NCI-H748 (cell line): ENCODE results near the gene CAPZA3.
"Not testable (repeated sequence)": the region's sequence is repeated elsewhere in the genome, so short reads cannot be mapped to it uniquely, and the experiment has no call there.

ENCODE experiments used
- DNase-seq: peaks from one replicate; lab custom pipeline; 2025; ENCODE audit not compliant: unreplicated experiment; lab: John Stamatoyannopoulos, UW

Gene CAPZA3

GRCh38 chr12:18753481-18754123, 15.7 kb downstream of the CAPZA3 start:
- peak; percentile 9 for DNase-seq

DNA sequence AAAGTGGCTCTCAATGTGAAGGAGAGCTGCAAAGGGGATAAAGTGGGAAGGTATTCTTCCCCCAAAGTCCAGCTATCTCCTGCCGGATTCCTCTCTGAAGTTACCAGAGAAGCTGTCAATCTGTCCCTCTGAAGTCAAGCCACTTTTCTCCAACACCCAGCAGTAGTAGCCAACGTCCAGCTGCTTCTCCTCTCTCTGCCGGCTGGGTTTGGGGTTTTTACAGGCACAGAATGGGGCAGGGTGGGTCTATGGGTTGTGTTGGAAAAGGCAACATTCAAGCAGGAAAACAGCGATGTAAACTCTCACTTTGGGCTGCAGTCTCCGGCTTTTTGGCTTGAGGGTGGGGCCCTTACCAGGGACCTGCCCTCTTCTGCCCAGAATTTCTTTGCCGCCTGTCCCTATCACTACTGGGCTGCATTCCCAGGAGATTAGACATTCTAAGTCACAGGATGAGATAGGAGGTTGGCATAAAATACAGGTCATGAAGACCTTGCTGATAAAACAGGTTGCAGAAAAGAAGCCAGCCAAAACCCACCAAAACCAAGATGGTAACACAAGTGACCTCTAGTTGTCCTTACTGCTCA, 16.3 kb downstream of the CAPZA3 start:
- no peak for DNase-seq

DNA sequence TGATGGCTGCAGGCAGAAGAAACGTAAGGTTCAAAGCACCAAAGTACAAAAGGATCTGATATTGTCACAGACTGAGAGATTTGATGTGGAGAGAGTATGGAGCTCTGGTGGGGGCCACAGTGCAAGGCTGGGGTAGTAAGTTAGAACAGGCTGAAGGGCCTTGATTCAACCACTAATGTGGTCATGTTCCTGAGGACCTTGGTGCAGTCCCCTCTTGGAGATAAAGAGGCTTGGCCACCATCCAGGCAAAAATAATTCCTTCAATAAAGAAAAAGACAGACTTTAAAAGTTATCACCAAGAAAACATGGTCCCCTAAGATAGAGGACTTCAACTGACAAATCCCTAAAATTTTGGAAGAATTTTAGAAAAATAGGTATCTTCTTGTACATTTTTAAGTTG, 17.4 kb downstream of the CAPZA3 start:
- DNase-seq = no peak

DNA sequence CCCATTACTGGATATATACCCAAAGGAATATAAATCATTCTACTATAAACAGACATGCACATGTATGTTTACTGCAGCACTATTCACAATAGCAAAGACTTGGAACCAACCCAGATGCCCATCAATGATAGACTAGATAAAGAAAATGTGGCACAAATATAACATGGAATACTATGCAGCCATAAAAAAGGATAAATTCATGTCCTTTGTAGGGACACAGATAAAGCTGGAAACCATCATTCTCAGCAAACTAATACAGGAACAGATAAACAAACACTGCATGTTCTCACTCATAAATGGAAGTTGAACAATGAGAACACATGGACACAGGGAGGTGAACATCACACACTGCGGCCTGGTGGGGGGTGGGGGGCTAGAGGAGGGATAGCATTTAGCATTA, 28.6 kb downstream of the CAPZA3 start:
- DNase-seq = not testable (repeated sequence)

- no peak for DNase-seq
These were observed 44.9 kb downstream of the CAPZA3 start for GRCh38 chr12:18782827-18783226.

DNA sequence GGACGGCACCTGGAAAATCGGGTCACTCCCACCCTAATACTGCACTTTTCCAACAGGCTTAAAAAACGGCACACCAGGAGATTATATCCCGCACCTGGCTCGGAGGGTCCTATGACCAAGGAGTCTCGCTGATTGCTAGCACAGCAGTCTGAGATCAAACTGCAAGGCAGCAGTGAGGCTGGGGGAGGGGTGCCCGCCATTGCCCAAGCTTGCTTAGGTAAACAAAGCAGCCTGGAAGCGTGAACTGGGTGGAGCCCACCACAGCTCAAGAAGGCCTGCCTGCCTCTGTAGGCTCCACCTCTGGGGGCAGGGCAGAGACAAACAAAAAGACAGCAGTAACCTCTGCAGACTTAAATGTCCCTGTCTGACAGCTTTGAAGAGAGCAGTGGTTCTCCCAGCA, 47.5 kb downstream of the CAPZA3 start:
- not testable (repeated sequence) for DNase-seq
